HepG2 (cell line): ENCODE data around the gene NEURL2. TPM values are rescaled to one million over a fixed set of nuclear protein-coding genes. Genes with fewer than 3 reads are reported as not detected.

Experiments used
- ATAC-seq: fragments of 200-7000 bp; cut with Tn5 transposase; 3 replicates; pipeline ENCODE4 v1.9.1; 2020; ENCODE audit warnings: mild to moderate bottlenecking, moderate library complexity
- BruUV-seq: library from RNA; stranded (reverse); fragments of 400-500 nt; replicated peaks from 2 replicates; lab custom pipeline; 2021; lab: Mats Ljungman, UMichigan
- CTCF ChIA-PET: fragments of 300-600 bp; formaldehyde crosslinking; extraction: SDS; loops from one replicate; lab custom pipeline; 2021; ENCODE audit warnings: low total read pairs, inconsistent platforms, low intra/inter-chr PET ratio; lab: Yijun Ruan, JAX
- POLR2A ChIA-PET: fragments of 350-600 bp; sonication (Branson Sonifier 250); formaldehyde crosslinking; loops from one replicate; lab custom pipeline; 2020; ENCODE audit warnings: antibody characterized with exemption, inconsistent platforms; lab: Yijun Ruan, JAX
- DNase-seq: peaks from one replicate; pipeline ENCODE4 v3.0.0-alpha.2; 2015; ENCODE audit warnings: low spot score
- FAIRE-seq: peaks from 3 replicates; lab custom pipeline; 2011; peaks lifted over from hg19 to GRCh38; lab: Jason Lieb, UNC
- H2AFZ ChIP-seq: one replicate; pipeline ENCODE4 v1.6.1; 2011; ENCODE audit warnings: low read length, inconsistent platforms
- H3K27ac ChIP-seq: fragments of 300-600 bp; 3 replicates; pipeline ENCODE4 v1.8.0; 2011; ENCODE audit warnings: mixed run types, mild to moderate bottlenecking, mixed read lengths, low read length, inconsistent platforms; ENCODE audit not compliant: insufficient read depth; ENCODE audit errors: extremely low read length
- H3K27me3 ChIP-seq, 2 experiments: fragments of 200-600 bp in 1 of 2; 2 replicates in 1 of 2; 3 replicates in 1 of 2; pipeline versions ENCODE4 v1.6.0 to v1.8.0; 2011; ENCODE audit warnings: low read length in 2 of 2, mild to moderate bottlenecking in 2 of 2, moderate library complexity in 2 of 2, inconsistent platforms in 1 of 2; ENCODE audit not compliant: insufficient read depth in 2 of 2, control insufficient read depth in 1 of 2
- H3K36me3 ChIP-seq, 2 experiments: fragments of 200-600 bp in 1 of 2; replicated peaks in 1 of 2; 2 replicates in 1 of 2; 3 replicates in 1 of 2; pipeline versions ENCODE4 v1.5.1 to v1.8.0; 2011; ENCODE audit warnings: low read length in 2 of 2, inconsistent platforms in 1 of 2; ENCODE audit not compliant: insufficient read depth in 2 of 2, control insufficient read depth in 1 of 2
- H3K4me1 ChIP-seq: 2 replicates; pipeline ENCODE4 v1.5.1; 2012; ENCODE audit warnings: low read length, inconsistent platforms; ENCODE audit not compliant: insufficient read depth
- H3K4me2 ChIP-seq: 2 replicates; pipeline ENCODE4 v1.6.0; 2011; ENCODE audit warnings: low read depth, low read length, inconsistent platforms
- H3K4me3 ChIP-seq, 3 experiments: fragments of 200-600 bp in 1 of 3; sonication (generic), shearing (Covaris generic) in 1 of 3; replicated peaks in 1 of 3; 2 replicates each; pipeline ENCODE4 v1.5.1; 2011 to 2016; ENCODE audit warnings: low read length in 3 of 3, inconsistent platforms in 2 of 3, low read depth in 2 of 3, mild to moderate bottlenecking in 2 of 3, control low read depth in 1 of 3, mixed read lengths in 1 of 3; ENCODE audit not compliant: insufficient read depth in 1 of 3
- H3K79me2 ChIP-seq: one replicate; pipeline ENCODE4 v1.6.1; 2011; ENCODE audit warnings: low read length, inconsistent platforms; ENCODE audit not compliant: insufficient read depth
- H3K9ac ChIP-seq: 2 replicates; pipeline ENCODE4 v1.6.0; 2011; ENCODE audit warnings: mild to moderate bottlenecking, low read depth, low read length, inconsistent platforms; ENCODE audit not compliant: insufficient read depth
- H3K9me3 ChIP-seq: 2 replicates; pipeline ENCODE4 v1.5.1; 2012; ENCODE audit warnings: mild to moderate bottlenecking, low read length
- H4K20me1 ChIP-seq: 2 replicates; pipeline ENCODE4 v1.6.0; 2011; ENCODE audit warnings: inconsistent platforms, mild to moderate bottlenecking, low read length, moderate library complexity; ENCODE audit not compliant: insufficient read depth
- ADNP ChIP-seq: sonication (generic); formaldehyde crosslinking; IDR thresholded peaks from 2 replicates; pipeline ENCODE4 v1.4.0; 2020; ENCODE audit warnings: missing genetic modification reagents
- ARID2 ChIP-seq: sonication (generic); formaldehyde crosslinking; IDR thresholded peaks from 2 replicates; pipeline ENCODE4 v1.8.1; 2022; ENCODE audit warnings: mild to moderate bottlenecking, missing genetic modification reagents, borderline replicate concordance
- ATF7 ChIP-seq, 2 experiments: fragments of 450-650 bp in 1 of 2; sonication (generic) in 1 of 2; formaldehyde crosslinking in 1 of 2; IDR thresholded peaks; 2 replicates each; pipeline versions ENCODE4 v1.4.0 to v1.6.1; 2016 to 2020; ENCODE audit warnings: antibody characterized with exemption in 1 of 2, mild to moderate bottlenecking in 1 of 2, missing genetic modification reagents in 1 of 2
- CENPBD1 ChIP-seq: sonication (generic); formaldehyde crosslinking; IDR thresholded peaks from 2 replicates; pipeline ENCODE4 v1.8.0; 2022; ENCODE audit warnings: missing genetic modification reagents, low read depth, mild to moderate bottlenecking, borderline replicate concordance
- DMAP1 ChIP-seq: IDR thresholded peaks from 2 replicates; pipeline ENCODE4 v1.6.1; 2016
- EZH2 ChIP-seq: conservative IDR thresholded peaks from 2 replicates; pipeline ENCODE4 v1.6.1; 2012; ENCODE audit warnings: mild to moderate bottlenecking, low read depth, low read length, moderate library complexity
- FOXK2 ChIP-seq: fragments of 450-650 bp; IDR thresholded peaks from 2 replicates; pipeline ENCODE4 v1.6.1; 2016
- GTF2F1 ChIP-seq: fragments of 150-350 bp; IDR thresholded peaks from 2 replicates; pipeline ENCODE4 v1.6.1; 2014; ENCODE audit warnings: low read length
- MAFG ChIP-seq: sonication (generic); formaldehyde crosslinking; IDR thresholded peaks from 2 replicates; pipeline ENCODE4 v1.5.1; 2020; ENCODE audit warnings: mild to moderate bottlenecking, missing genetic modification reagents
- NCOR1 ChIP-seq: fragments of 200-600 bp; sonication (generic); IDR thresholded peaks from 2 replicates; pipeline ENCODE4 v1.7.0; 2017; ENCODE audit warnings: antibody characterized with exemption, low read length, borderline replicate concordance
- NR2C2 ChIP-seq: sonication (generic); formaldehyde crosslinking; IDR thresholded peaks from 2 replicates; pipeline ENCODE4 v1.4.0; 2020; ENCODE audit warnings: missing genetic modification reagents, mild to moderate bottlenecking, moderate library complexity, borderline replicate concordance
- NR2F2 ChIP-seq: IDR thresholded peaks from 2 replicates; pipeline ENCODE4 v1.6.1; 2012; ENCODE audit warnings: low read depth, inconsistent platforms, borderline replicate concordance
- RELA ChIP-seq: sonication (generic); formaldehyde crosslinking; IDR thresholded peaks from 2 replicates; pipeline ENCODE4 v1.4.0; 2020; ENCODE audit warnings: missing genetic modification reagents
- RORA ChIP-seq: sonication (generic); formaldehyde crosslinking; IDR thresholded peaks from 2 replicates; pipeline ENCODE4 v1.5.0; 2020; ENCODE audit warnings: mild to moderate bottlenecking, missing genetic modification reagents, moderate library complexity
- SIX1 ChIP-seq: sonication (generic); formaldehyde crosslinking; IDR thresholded peaks from 2 replicates; pipeline ENCODE4 v1.4.0; 2020; ENCODE audit warnings: missing genetic modification reagents, borderline replicate concordance
- SMC3 ChIP-seq: IDR thresholded peaks from 2 replicates; pipeline ENCODE4 v1.6.1; 2011; ENCODE audit warnings: low read length, improper control_type of control experiment
- SOX6 ChIP-seq, 2 experiments: fragments of 450-650 bp in 1 of 2; sonication (generic) in 1 of 2; formaldehyde crosslinking in 1 of 2; IDR thresholded peaks; 2 replicates each; pipeline versions ENCODE4 v1.4.0 to v1.6.1; 2017 to 2020; ENCODE audit warnings: antibody characterized with exemption in 1 of 2, mild to moderate bottlenecking in 1 of 2, missing genetic modification reagents in 1 of 2
- WIZ ChIP-seq: sonication (generic); formaldehyde crosslinking; IDR thresholded peaks from 2 replicates; pipeline ENCODE4 v1.5.1; 2020; ENCODE audit warnings: mild to moderate bottlenecking, missing genetic modification reagents
- ZIK1 ChIP-seq: sonication (generic); formaldehyde crosslinking; IDR thresholded peaks from 2 replicates; pipeline ENCODE4 v1.5.0; 2020; ENCODE audit warnings: mild to moderate bottlenecking, low read depth, missing genetic modification reagents, borderline replicate concordance
- ZMYM2 ChIP-seq: sonication (generic); formaldehyde crosslinking; IDR thresholded peaks from 2 replicates; pipeline ENCODE4 v1.8.0; 2022; ENCODE audit warnings: mild to moderate bottlenecking, missing genetic modification reagents
- ZNF335 ChIP-seq: sonication (generic); formaldehyde crosslinking; IDR thresholded peaks from 2 replicates; pipeline ENCODE4 v1.4.0; 2020; ENCODE audit warnings: missing genetic modification reagents
- ZNF350 ChIP-seq: sonication (generic); formaldehyde crosslinking; IDR thresholded peaks from 2 replicates; pipeline ENCODE4 v1.4.0; 2020; ENCODE audit warnings: mild to moderate bottlenecking, low read depth, missing genetic modification reagents, borderline replicate concordance
- ZNF44 ChIP-seq: sonication (generic); formaldehyde crosslinking; IDR thresholded peaks from 2 replicates; pipeline ENCODE4 v1.5.1; 2020; ENCODE audit warnings: mild to moderate bottlenecking, missing genetic modification reagents
- ZNF577 ChIP-seq: sonication (generic); formaldehyde crosslinking; IDR thresholded peaks from 2 replicates; pipeline ENCODE4 v1.4.0; 2020; ENCODE audit warnings: mild to moderate bottlenecking, low read depth, missing genetic modification reagents, borderline replicate concordance
- ZNF616 ChIP-seq: sonication (generic); formaldehyde crosslinking; IDR thresholded peaks from 2 replicates; pipeline ENCODE4 v1.5.0; 2020; ENCODE audit warnings: low read depth, mild to moderate bottlenecking, missing genetic modification reagents
- ZNF746 ChIP-seq: sonication (generic); formaldehyde crosslinking; IDR thresholded peaks from 2 replicates; pipeline ENCODE4 v1.8.0; 2022; ENCODE audit warnings: mild to moderate bottlenecking, missing genetic modification reagents
- ZNF782 ChIP-seq: sonication (generic); formaldehyde crosslinking; IDR thresholded peaks from 2 replicates; pipeline ENCODE4 v1.4.0; 2020; ENCODE audit warnings: missing genetic modification reagents, mild to moderate bottlenecking, borderline replicate concordance
- WGBS: methylation state at CpG from one replicate; pipeline ENCODE4 v1.1.6; 2017; ENCODE audit warnings: low lambda C conversion rate; 5-methylcytosine and 5-hydroxymethylcytosine counted together
- in situ Hi-C: cut with HindIII; loops from 2 replicates; pipeline ENCODE4 v1.10.0; 2017; ENCODE audit warnings: low pct_unique_long_range_greater_than_20kb; ENCODE audit not compliant: extremely low pct_ligation_motif_present
- intact Hi-C: fragments of 100-400 bp; cut with micrococcal nuclease; formaldehyde crosslinking; loops from one replicate; pipeline ENCODE4 v1.10.0; 2022; ENCODE audit not compliant: unreplicated experiment
- polyA plus RNA-seq, 8 experiments: library from polyadenylated mRNA; depleted of rRNA in 3 of 8; stranded (reverse) in 7 of 8; unstranded in 1 of 8; fragments of >200 nt; fragmentation: Illumina TruSeq in 4 of 8; extraction: Trizol in 4 of 8; gene quantifications; 2 replicates each; pipeline versions ENCODE4 v1.2.1 to v1.2.3, GENCODE V29; 2011 to 2016; ENCODE audit warnings: low read depth in 4 of 8, missing spikeins in 1 of 8, mixed read lengths in 1 of 8; ENCODE audit not compliant: insufficient read depth in 1 of 8
- total RNA-seq, 5 experiments: library from RNA; depleted of rRNA; stranded (reverse); fragments of >200 nt; fragmentation: Illumina TruSeq; extraction: Trizol; gene quantifications; 2 replicates each; pipeline ENCODE4 v1.2.3, GENCODE V29; 2016; ENCODE audit warnings: low read depth in 1 of 5
- TF ChIP-seq, protein P1 (sequence below): sonication (generic); formaldehyde crosslinking; IDR thresholded peaks from 2 replicates; pipeline ENCODE4 v1.5.0; 2020; ENCODE audit warnings: missing genetic modification reagents, mild to moderate bottlenecking, borderline replicate concordance

Gene NEURL2
- total and polyA plus RNA-seq, 2 of the 13 experiments (the other 11 are each of a cell fraction or from before 2014, with no cell fraction given): 7.2 to 9.7 TPM

- POLR2A ChIA-PET: interaction anchor here (0.8 to 8.8 kb wide), 6 partner anchors 7 to 48 kb away, joined by 3 to 164 read pairs (median 6); partner anchors contain the start of genes CTSA, NEURL2 and PCIF1
- Histone ChIP-seq H3K9ac (peak overlapping the region; percentile 46), H3K4me2 (peak overlapping the region; percentile 71), H3K36me3 (no peaks in the 10 kb centered on the region), H3K9me3 (no peaks in the 10 kb centered on the region), H3K4me3 (peak overlapping the region; percentile 29 to 66 (median 56)), H3K27me3 (peaks cover 0 to 8% of the 10 kb centered on the region in 2 experiments; a peak in 3 of 5 replicates), H3K79me2 (no peaks in the 10 kb centered on the region), H4K20me1 (no peaks in the 10 kb centered on the region), H3K4me1 (peaks cover 57% of the 10 kb centered on the region), H3K27ac (no peak overlapping the region), H2AFZ (no peak overlapping the region)
- CTCF ChIA-PET: no interaction called here
- BruUV-seq: no TSS peak
- DNase-seq (no peak), ATAC-seq (no peak), FAIRE-seq (no peak)
- intact Hi-C loops (no loop called here), in situ Hi-C loops (no loop called here)
- WGBS: 24% methylated on average over 4 of the region's 4 CpGs
- TF ChIP-seq EZH2 (no peak), NCOR1 (no peak), SIX1 (CRISPR knock-in tag) (no peak), SOX6 (IDR thresholded peaks at IDR 0.05) (no peak), SOX6 (CRISPR knock-in tag; IDR thresholded peaks at IDR 0.05) (no peak), ZNF782 (CRISPR knock-in tag) (no peak), NR2F2 (no peak), FOXK2 (no peak), SMC3 (no peak), ZMYM2 (CRISPR knock-in tag) (no peak), ZNF577 (CRISPR knock-in tag) (no peak), ZNF335 (CRISPR knock-in tag) (no peak), DMAP1 (0 out of 2 replicates have a peak, but pooled peaks have one; percentile 8), RELA (CRISPR knock-in tag) (no peak), CENPBD1 (no peak), ARID2 (CRISPR knock-in tag) (peak; percentile 2; the same call in 1 of the 2 replicates), ZIK1 (CRISPR knock-in tag) (no peak), ZNF44 (0 out of 2 replicates have a peak, but pooled peaks have one; percentile 43), ZNF616 (CRISPR knock-in tag) (no peak), ZNF746 (CRISPR knock-in tag) (no peak), RORA (CRISPR knock-in tag) (no peak), ADNP (CRISPR knock-in tag) (no peak), WIZ (no peak), MAFG (no peak), ZNF350 (CRISPR knock-in tag) (no peak; the same call in 1 of the 2 replicates), NR2C2 (no peak), ATF7 (IDR thresholded peaks at IDR 0.05) (no peak), ATF7 (CRISPR knock-in tag; IDR thresholded peaks at IDR 0.05) (no peak), GTF2F1 (no peak)
- TF ChIP-seq, protein P1, sequence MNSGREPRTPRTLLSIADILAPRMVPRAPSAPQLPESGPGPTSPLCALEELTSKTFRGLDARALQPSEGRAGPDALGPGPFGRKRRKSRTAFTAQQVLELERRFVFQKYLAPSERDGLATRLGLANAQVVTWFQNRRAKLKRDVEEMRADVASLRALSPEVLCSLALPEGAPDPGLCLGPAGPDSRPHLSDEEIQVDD (CRISPR knock-in tag): no peak
Observed at GRCh38 chr20:45912344-45912682, 21.3 kb upstream of the NEURL2 start.
